Spinal cord (tissue), 10 donors: ENCODE results near the gene HMCES. TPM values are rescaled to one million over a fixed set of nuclear protein-coding genes. Genes with fewer than 3 reads are reported as not detected.
"Not testable (repeated sequence)": the region's sequence is repeated elsewhere in the genome, so short reads cannot be mapped to it uniquely, and the experiment has no call there.

Source experiments
- DNase-seq, 6 donors: peaks; one replicate each; pipeline versions ENCODE4 v3.0.0 to v3.0.0-alpha.2; 2013 to 2015; ENCODE audit warnings: low spot score in 6 of 6, low read depth in 4 of 6
- H3K27ac ChIP-seq: one replicate; pipeline ENCODE4 v1.5.1; 2013; ENCODE audit warnings: low read depth, low read length, control low read depth
- H3K27me3 ChIP-seq: one replicate; pipeline ENCODE4 v1.6.1; 2013; ENCODE audit warnings: low read length; ENCODE audit not compliant: control insufficient read depth, insufficient read depth
- H3K36me3 ChIP-seq: one replicate; pipeline ENCODE4 v1.6.1; 2013; ENCODE audit warnings: low read length; ENCODE audit not compliant: control insufficient read depth, insufficient read depth
- H3K4me1 ChIP-seq: one replicate; pipeline ENCODE4 v1.6.1; 2013; ENCODE audit warnings: low read length; ENCODE audit not compliant: control insufficient read depth, insufficient read depth
- H3K4me3 ChIP-seq: one replicate; pipeline ENCODE4 v1.5.1; 2013; ENCODE audit warnings: low read depth, low read length, control low read depth
- H3K9me3 ChIP-seq: one replicate; pipeline ENCODE4 v1.6.1; 2013; ENCODE audit warnings: low read length; ENCODE audit not compliant: control insufficient read depth, insufficient read depth
- WGBS: methylation state at CpG from one replicate; pipeline ENCODE4 v1.1.5; 2013; ENCODE audit warnings: missing lambda C conversion rate; ENCODE audit not compliant: insufficient coverage; 5-methylcytosine and 5-hydroxymethylcytosine counted together
- polyA plus RNA-seq, 2 donors: library from polyadenylated mRNA; unstranded; fragments of 120-200 nt; gene quantifications; one replicate each; pipeline ENCODE4 v1.2.1, GENCODE V29; 2013; ENCODE audit not compliant: insufficient read length in 2 of 2
- total RNA-seq, 2 donors: library from RNA; depleted of rRNA in 1 of 2; stranded (reverse); fragments of 120-200 nt in 1 of 2; fragments of >200 nt in 1 of 2; gene quantifications; one replicate each; pipeline versions ENCODE4 v1.2.3 to v1.2.4, GENCODE V29; 2013 to 2014
- donor health status: healthy.

Gene HMCES
- total and polyA plus RNA-seq, 4 donors: 23.6 to 52.7 (median 35.8) TPM

- H3K9me3 ChIP-seq: no peaks in the 10 kb centered on the region
- no peak overlapping the region for H3K4me3 ChIP-seq
- peaks cover 36% of the 10 kb centered on the region for H3K36me3 ChIP-seq
- DNase-seq: no peak
- no peaks in the 10 kb centered on the region for H3K4me1 ChIP-seq
- H3K27ac ChIP-seq: no peak overlapping the region
- no peaks in the 10 kb centered on the region for H3K27me3 ChIP-seq
- 98% methylated on average over 6 of the region's 12 CpGs for WGBS
Measured at GRCh38 chr3:129326138-129326537, 47.5 kb downstream of the HMCES start.

DNA sequence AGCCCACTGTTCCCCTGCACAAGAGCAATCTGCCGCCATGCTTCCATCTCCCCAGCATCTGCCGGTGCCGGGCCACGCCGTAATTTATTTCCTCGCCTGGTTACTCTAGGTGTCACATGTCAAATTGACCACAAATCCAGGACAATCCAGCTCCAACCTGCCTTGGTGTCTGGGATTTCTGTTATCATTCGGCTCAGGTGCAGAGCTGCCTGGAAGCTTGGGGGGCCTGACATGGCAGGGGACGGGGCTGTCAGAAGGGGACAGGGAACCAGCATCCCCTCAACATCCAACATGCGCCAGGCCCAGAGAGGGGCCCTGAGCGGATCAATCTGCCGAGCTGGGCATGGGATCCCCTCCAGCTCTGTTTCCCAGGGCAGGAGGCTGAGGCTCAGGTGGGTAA lies 47.9 kb downstream of the HMCES start:
- 92% methylated on average over 10 of the region's 11 CpGs for WGBS
- no peak for DNase-seq
- H3K9me3 ChIP-seq: no peaks in the 10 kb centered on the region
- H3K4me1 ChIP-seq: no peaks in the 10 kb centered on the region
- peaks cover 31% of the 10 kb centered on the region for H3K36me3 ChIP-seq
- H3K27me3 ChIP-seq: no peaks in the 10 kb centered on the region
- no peak overlapping the region for H3K4me3 ChIP-seq
- no peak overlapping the region for H3K27ac ChIP-seq

GRCh38 chr3:129327510-129327909 lies 48.8 kb downstream of the HMCES start:
- Histone ChIP-seq H3K27me3 (no peaks in the 10 kb centered on the region), H3K9me3 (no peaks in the 10 kb centered on the region), H3K4me3 (no peak overlapping the region), H3K27ac (no peak overlapping the region), H3K4me1 (no peaks in the 10 kb centered on the region), H3K36me3 (peaks cover 26% of the 10 kb centered on the region)
- no peak for DNase-seq
- WGBS: 98% methylated on average over 5 of the region's 6 CpGs

DNA sequence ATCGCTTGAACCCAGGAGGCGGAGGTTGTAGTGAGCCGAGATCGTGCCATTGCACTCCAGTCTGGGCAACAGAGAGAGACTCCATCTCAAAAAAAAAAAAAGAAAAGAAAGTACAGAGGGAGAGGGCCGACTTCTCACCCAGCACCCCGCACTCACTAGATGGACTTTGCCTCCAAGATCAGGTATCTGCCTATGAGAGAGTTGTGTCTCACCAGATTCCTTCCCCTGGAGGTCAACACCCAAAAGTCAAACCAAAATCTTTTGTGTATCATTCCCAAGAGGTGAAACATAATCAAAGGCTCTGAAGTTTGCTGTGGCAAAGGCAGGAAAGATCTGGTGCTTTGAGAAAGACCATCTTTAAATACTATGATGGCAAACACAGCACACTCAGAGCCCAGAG lies 51.2 kb downstream of the HMCES start:
- 100% methylated on average over 2 of the region's 6 CpGs for WGBS
- Histone ChIP-seq H3K9me3 (no peaks in the 10 kb centered on the region), H3K4me1 (no peaks in the 10 kb centered on the region), H3K27ac (no peak overlapping the region), H3K36me3 (peaks cover 11% of the 10 kb centered on the region), H3K27me3 (no peaks in the 10 kb centered on the region), H3K4me3 (no peak overlapping the region)
- no peak for DNase-seq

GRCh38 chr3:129330409-129330808 lies 51.7 kb downstream of the HMCES start:
- WGBS: 100% methylated on average over 2 of the region's 6 CpGs

GRCh38 chr3:129333891-129334290 lies 55.2 kb downstream of the HMCES start:
- H3K4me1 ChIP-seq: no peaks in the 10 kb centered on the region
- H3K4me3 ChIP-seq: no peak overlapping the region
- no peaks in the 10 kb centered on the region for H3K9me3 ChIP-seq
- no peak for DNase-seq
- H3K27me3 ChIP-seq: no peaks in the 10 kb centered on the region
- H3K27ac ChIP-seq: no peak overlapping the region
- H3K36me3 ChIP-seq: peaks cover under 1% of the 10 kb centered on the region
- 100% methylated on average over 3 of the region's 5 CpGs for WGBS

More at GRCh38 chr3:129330409-129330808, 51.7 kb downstream of the HMCES start:
- H3K4me3 ChIP-seq: no peak overlapping the region
- no peaks in the 10 kb centered on the region for H3K9me3 ChIP-seq
- no peaks in the 10 kb centered on the region for H3K4me1 ChIP-seq
- no peak overlapping the region for H3K27ac ChIP-seq
- no peak for DNase-seq
- H3K27me3 ChIP-seq: no peaks in the 10 kb centered on the region
- H3K36me3 ChIP-seq: peaks cover 8% of the 10 kb centered on the region

DNA sequence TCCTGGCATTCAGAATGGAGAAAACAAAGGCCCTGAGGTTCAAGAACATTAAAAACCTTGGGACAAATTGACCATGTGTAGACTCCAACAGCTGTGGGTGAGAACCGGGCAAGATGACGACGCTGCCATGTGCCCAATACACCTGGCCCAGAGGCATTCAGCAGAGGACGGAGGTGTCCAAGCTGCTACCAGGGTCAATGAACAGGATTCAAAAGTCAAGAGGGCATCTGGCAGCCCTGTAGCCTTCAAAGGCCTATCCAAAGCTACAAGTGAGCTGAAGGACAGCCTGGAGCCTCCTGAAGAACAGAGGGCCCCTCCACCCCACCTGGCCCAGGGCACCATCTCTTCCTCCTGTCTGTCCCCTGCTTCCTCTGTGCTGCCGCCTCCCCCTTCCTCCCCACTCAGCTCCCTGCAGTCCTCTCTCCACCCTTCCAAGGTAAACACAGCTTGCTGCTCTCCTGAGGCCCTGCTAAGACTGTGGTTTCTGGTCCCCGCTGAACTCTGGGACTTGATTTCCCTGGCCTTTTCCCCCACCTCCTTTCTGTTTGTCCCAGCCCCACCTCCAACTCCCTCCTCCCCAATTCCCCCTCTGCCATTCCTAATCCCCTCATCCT lies 57.5 kb downstream of the HMCES start:
- DNase-seq: no peak
- no peaks in the 10 kb centered on the region for H3K27me3 ChIP-seq
- H3K4me3 ChIP-seq: no peak overlapping the region
- H3K9me3 ChIP-seq: no peaks in the 10 kb centered on the region
- H3K27ac ChIP-seq: no peak overlapping the region
- WGBS: 87% methylated on average over 6 of the region's 6 CpGs
- no peaks in the 10 kb centered on the region for H3K36me3 ChIP-seq
- no peaks in the 10 kb centered on the region for H3K4me1 ChIP-seq

GRCh38 chr3:129337719-129338118 lies 59.0 kb downstream of the HMCES start:
- DNase-seq, H3K9me3 ChIP-seq, H3K27me3 ChIP-seq, H3K4me1 ChIP-seq, H3K4me3 ChIP-seq, H3K36me3 ChIP-seq, H3K27ac ChIP-seq: not testable (repeated sequence)
- 83% methylated on average over 2 of the region's 4 CpGs for WGBS

DNA sequence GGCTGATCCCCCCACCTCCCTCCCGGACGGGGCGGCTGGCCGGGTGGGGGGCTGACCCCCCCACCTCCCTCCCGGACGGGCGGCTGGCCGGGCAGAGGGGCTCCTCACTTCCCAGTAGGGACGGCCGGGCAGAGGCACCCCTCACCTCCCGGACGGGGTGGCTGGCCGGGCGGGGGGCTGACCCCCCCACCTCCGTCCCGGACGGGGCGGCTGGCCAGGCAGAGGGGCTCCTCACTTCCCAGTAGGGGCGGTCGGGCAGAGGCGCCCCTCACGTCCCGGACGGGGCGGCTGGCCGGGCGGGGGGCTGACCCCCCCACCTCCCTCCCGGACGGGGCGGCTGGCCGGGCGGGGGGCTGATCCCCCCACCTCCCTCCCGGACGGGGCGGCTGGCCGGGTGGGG lies 60.5 kb downstream of the HMCES start:
- DNase-seq, H3K4me1 ChIP-seq, H3K4me3 ChIP-seq, H3K27me3 ChIP-seq, H3K27ac ChIP-seq, H3K36me3 ChIP-seq, H3K9me3 ChIP-seq: not testable (repeated sequence)
- WGBS: no CpG with 5 or more reads among the region's 36 CpGs

GRCh38 chr3:129339833-129340232 lies 61.2 kb downstream of the HMCES start:
- DNase-seq: not testable (repeated sequence)
- 98% methylated on average over 16 of the region's 30 CpGs for WGBS

More at GRCh38 chr3:129339833-129340232, 61.2 kb downstream of the HMCES start:
- H3K36me3 ChIP-seq, H3K27ac ChIP-seq, H3K4me3 ChIP-seq, H3K9me3 ChIP-seq: not testable (repeated sequence)
- H3K4me1 ChIP-seq: peaks cover 14% of the 10 kb centered on the region
- H3K27me3 ChIP-seq: peaks cover 15% of the 10 kb centered on the region
